GM12864 (cell line): Measurements from ENCODE around the gene RAPGEF4.

ENCODE experiments used
- DNase-seq: peaks from one replicate; pipeline ENCODE4 v3.0.0-alpha.2; 2011; ENCODE audit warnings: low read depth
- H3K4me3 ChIP-seq: 2 replicates; pipeline ENCODE4 v1.5.1; 2011; ENCODE audit warnings: mild to moderate bottlenecking, low read depth, low read length, control low read depth
- TF ChIP-seq, protein P1 (sequence below): IDR thresholded peaks from 2 replicates; pipeline ENCODE4 v1.5.1; 2011; ENCODE audit warnings: low read depth, mild to moderate bottlenecking, moderate library complexity, low read length, control low read depth, inconsistent platforms; ENCODE audit errors: missing control alignments

RAPGEF4 gene

DNA sequence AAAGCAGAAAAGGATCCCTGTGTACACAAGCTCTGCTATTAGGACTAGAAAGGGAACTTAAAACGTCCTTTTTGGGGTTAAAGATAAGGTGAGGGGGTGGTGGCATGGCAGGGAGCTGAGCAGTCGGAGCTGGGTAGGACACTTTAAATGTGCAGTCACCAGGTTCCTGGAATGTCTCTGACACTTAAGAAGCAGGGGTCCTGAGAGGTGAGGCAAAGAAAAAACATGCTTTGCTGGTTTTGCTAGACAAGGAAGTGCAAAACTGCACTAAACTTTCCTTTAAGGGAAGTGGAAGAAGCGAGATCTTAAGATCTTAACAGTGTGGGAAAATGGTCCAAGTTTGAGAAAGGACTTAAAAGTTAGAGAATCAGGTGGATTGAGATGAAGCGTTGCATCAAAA is 240.5 kb downstream of the RAPGEF4 start:
- no peak for DNase-seq
- H3K4me3 ChIP-seq: no peak overlapping the region
- TF ChIP-seq, protein P1, sequence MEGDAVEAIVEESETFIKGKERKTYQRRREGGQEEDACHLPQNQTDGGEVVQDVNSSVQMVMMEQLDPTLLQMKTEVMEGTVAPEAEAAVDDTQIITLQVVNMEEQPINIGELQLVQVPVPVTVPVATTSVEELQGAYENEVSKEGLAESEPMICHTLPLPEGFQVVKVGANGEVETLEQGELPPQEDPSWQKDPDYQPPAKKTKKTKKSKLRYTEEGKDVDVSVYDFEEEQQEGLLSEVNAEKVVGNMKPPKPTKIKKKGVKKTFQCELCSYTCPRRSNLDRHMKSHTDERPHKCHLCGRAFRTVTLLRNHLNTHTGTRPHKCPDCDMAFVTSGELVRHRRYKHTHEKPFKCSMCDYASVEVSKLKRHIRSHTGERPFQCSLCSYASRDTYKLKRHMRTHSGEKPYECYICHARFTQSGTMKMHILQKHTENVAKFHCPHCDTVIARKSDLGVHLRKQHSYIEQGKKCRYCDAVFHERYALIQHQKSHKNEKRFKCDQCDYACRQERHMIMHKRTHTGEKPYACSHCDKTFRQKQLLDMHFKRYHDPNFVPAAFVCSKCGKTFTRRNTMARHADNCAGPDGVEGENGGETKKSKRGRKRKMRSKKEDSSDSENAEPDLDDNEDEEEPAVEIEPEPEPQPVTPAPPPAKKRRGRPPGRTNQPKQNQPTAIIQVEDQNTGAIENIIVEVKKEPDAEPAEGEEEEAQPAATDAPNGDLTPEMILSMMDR: no peak

DNA sequence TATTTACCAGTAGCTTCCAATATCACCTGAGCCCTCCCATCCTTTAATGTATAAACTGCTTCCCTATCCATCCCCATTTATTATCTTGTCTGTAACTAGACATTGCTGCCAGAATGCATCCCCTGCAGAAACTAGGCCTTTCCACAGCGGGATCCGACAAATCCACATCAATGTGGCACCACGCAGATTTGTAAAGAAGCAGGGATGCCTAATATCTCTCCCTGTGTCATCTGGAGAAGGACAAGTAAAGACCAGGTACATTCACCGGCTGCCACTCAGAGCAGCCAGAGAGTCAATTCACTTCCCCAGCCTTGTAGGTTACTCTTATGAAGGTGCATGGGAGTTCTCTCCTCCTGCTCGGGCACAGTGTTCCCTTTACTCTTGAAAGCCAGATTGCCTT is 241.2 kb downstream of the RAPGEF4 start:
- no peak for DNase-seq
- TF ChIP-seq, protein P1: no peak
- H3K4me3 ChIP-seq: no peak overlapping the region

DNA sequence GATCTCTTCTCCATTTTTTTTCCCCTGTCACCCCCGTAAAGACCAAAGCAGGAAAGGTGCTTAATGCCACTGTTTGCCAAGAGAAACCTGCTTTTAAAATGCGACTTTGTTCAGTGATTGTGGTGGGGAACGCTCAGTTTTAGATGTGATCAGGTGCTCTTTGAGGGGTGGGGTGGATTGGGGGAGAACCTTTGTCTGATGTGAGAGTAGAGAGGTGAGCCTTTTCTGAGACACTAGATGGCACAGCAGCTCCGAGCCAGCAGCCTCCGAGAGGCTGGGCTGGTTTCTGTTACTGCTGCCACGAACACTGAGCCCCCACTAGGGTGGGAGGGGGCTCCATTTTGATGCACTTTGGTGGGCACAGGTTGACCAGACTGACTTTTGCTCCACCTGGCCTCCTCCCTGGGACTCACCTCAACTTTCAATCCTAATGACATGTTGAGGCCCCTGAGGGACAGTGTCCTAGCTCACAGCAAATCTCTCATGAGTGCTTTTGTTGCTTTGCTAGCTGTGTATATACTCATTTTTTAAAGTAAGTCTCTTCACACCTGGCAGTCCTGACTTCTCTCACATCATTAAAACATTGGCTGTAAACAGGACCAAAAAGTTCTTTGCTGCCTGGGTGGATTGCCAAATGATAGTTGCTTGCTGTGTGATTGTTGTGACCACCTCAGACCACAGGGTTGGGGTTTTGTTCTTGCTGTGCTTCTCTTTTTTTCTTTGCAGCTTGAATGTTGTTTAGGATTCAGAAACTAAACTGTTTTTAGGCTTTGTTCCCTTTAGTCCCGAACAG is 241.8 kb downstream of the RAPGEF4 start:
- no peak overlapping the region for H3K4me3 ChIP-seq
- DNase-seq: no peak
- TF ChIP-seq, protein P1: peak; percentile 14

DNA sequence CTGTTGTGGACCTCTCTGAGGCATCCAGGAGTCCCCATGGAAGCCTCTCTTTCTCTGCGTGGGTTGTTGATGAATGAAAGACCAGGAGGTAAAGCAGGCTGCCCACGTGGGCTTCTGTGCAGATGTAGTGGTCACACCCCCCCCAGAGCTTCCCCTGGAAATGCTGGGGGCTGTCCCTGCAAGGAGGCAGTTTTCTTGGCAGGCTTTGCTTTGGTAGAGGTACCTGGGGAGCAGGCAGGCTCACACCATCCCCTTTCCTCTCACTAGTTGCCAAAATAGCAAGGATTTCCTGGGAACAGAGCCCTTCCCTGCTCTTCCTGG is 242.4 kb downstream of the RAPGEF4 start:
- TF ChIP-seq, protein P1: no peak
- H3K4me3 ChIP-seq: no peak overlapping the region

DNA sequence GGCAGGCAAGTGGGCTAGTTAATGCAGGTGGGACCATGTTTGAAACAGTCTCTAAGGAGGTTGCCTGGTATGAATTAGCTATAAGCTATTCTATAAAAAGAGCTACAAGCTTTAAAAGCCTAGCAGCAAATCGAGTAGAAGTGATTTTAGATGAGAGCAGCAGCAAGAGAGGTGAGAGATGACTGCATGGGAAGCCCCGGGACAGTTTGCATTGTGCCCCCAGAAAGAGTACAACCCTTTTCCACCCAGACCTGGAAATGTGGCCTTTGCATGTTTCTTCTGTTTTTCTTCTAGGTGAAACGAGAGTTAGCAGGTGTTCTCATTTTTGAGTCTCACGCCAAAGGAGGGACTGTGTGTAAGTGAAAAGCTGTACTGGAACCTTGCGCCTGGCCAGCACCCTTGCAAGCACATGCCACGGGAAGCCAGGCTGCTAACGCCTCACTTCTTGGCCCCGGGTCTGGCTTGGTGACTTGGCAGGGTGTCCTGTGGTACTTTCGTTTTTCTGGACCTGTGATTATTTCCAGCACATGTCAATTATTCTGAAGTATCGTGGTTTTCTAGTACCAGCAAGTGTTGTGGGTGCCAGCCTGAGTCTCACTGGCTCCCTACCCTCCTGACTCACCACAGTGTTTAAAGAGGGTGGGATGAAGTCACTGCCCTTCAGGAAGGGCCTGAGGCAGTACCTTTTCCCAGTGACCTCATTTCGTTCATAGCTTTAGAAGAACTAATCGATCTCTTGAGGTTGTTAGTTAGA is 249.7 kb downstream of the RAPGEF4 start:
- TF ChIP-seq, protein P1: no peak
- H3K4me3 ChIP-seq: no peak overlapping the region
- no peak for DNase-seq

More for the DNA sequence above, 242.4 kb downstream of the RAPGEF4 start:
- DNase-seq: no peak

DNA sequence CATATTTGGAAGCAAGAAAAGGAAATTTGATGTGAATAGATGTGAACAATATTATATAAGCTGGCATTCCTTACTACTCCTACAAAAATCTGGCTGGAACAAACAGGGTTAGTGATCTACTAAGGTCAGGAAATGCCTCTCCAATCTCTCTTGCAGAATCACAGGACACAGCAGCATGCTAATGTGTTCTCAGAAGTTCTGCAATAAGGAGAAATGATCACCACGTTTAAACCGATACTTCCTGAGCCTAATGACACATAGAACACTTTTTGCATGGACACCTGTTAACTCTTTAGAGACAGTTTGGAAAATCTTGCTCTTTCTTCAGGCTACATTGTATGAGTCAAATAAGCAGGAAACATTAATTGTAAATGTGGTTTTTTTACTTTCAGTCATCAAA is 250.4 kb downstream of the RAPGEF4 start:
- TF ChIP-seq, protein P1: no peak
- H3K4me3 ChIP-seq: no peak overlapping the region
- no peak for DNase-seq
